Breast epithelium (tissue), 4 donors: ENCODE measurements around the gene CD302. TPM values are rescaled to one million over a fixed set of nuclear protein-coding genes. Genes with fewer than 3 reads are reported as not detected.

Experiments used
- DNase-seq, 2 donors: peaks; one replicate each; pipeline ENCODE4 v3.0.0-alpha.2; 2019; ENCODE audit warnings: low spot score in 2 of 2
- H3K27ac ChIP-seq, 2 donors: fragments of 200-600 bp; sonication (generic) in 1 of 2; one replicate each; pipeline ENCODE4 v1.5.1; 2016 to 2019; ENCODE audit warnings: mild to moderate bottlenecking in 1 of 2
- H3K27me3 ChIP-seq, 2 donors: fragments of 200-600 bp; sonication (generic) in 1 of 2; one replicate each; pipeline versions ENCODE4 v1.5.1 to v1.6.0; 2017 to 2019; ENCODE audit warnings: control low read depth in 1 of 2, mild to moderate bottlenecking in 1 of 2
- H3K36me3 ChIP-seq: fragments of 200-600 bp; one replicate; pipeline ENCODE4 v1.5.1; 2019
- H3K4me1 ChIP-seq, 2 donors: fragments of 200-600 bp; sonication (generic); one replicate each; pipeline ENCODE4 v1.5.1; 2016 to 2019; ENCODE audit warnings: control low read depth in 1 of 2
- H3K4me3 ChIP-seq, 3 donors: fragments of 200-600 bp; sonication (generic); 1 replicate in 2 of 3; 2 replicates in 1 of 3; pipeline ENCODE4 v1.5.1; 2016 to 2019; ENCODE audit warnings: mild to moderate bottlenecking in 3 of 3, moderate library complexity in 2 of 3
- H3K9me3 ChIP-seq, 2 donors: fragments of 200-600 bp; sonication (generic) in 1 of 2; one replicate each; pipeline ENCODE4 v1.5.1; 2016 to 2019; ENCODE audit warnings: control low read depth in 1 of 2
- POLR2A ChIP-seq: fragments of 450-650 bp; IDR thresholded peaks from one replicate; pipeline ENCODE4 v1.6.1; 2016; ENCODE audit warnings: antibody characterized with exemption, mild to moderate bottlenecking, moderate library complexity
- POLR2AphosphoS5 ChIP-seq, 3 donors: sonication (generic); formaldehyde crosslinking; IDR thresholded peaks; one replicate each; pipeline ENCODE4 v1.6.1; 2017; ENCODE audit warnings: antibody characterized with exemption in 3 of 3
- intact Hi-C: fragments of 100-400 bp; cut with DNase I; formaldehyde crosslinking; loops from one replicate; pipeline ENCODE4 v1.15.1; 2023; ENCODE audit warnings: low total_unique reads
- total RNA-seq, 3 donors: library from RNA; depleted of rRNA; stranded (reverse); fragments of >200 nt; gene quantifications; one replicate each; pipeline ENCODE4 v1.1.0, GENCODE V29; 2016
- TF ChIP-seq, protein P1 (sequence below), 3 donors: fragments of 450-650 bp; IDR thresholded peaks; one replicate each; pipeline ENCODE4 v1.5.1; 2016 to 2017; ENCODE audit warnings: antibody characterized with exemption in 3 of 3, mild to moderate bottlenecking in 3 of 3, moderate library complexity in 3 of 3

The CD302 gene
- total RNA-seq, 3 donors from 2014 or later, result 61.0 to 141 (median 105) TPM

GRCh38 chr2:159720676-159721075 is 77.3 kb downstream of the CD302 start:
- intact Hi-C loops, result no loop called here
- TF ChIP-seq POLR2A (no peak), POLR2AphosphoS5 (IDR thresholded peaks at IDR 0.05) (no peak)
- TF ChIP-seq, protein P1, sequence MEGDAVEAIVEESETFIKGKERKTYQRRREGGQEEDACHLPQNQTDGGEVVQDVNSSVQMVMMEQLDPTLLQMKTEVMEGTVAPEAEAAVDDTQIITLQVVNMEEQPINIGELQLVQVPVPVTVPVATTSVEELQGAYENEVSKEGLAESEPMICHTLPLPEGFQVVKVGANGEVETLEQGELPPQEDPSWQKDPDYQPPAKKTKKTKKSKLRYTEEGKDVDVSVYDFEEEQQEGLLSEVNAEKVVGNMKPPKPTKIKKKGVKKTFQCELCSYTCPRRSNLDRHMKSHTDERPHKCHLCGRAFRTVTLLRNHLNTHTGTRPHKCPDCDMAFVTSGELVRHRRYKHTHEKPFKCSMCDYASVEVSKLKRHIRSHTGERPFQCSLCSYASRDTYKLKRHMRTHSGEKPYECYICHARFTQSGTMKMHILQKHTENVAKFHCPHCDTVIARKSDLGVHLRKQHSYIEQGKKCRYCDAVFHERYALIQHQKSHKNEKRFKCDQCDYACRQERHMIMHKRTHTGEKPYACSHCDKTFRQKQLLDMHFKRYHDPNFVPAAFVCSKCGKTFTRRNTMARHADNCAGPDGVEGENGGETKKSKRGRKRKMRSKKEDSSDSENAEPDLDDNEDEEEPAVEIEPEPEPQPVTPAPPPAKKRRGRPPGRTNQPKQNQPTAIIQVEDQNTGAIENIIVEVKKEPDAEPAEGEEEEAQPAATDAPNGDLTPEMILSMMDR (IDR thresholded peaks at IDR 0.05), result no peak
- no peaks in the 10 kb centered on the region for H3K27me3 ChIP-seq

More at GRCh38 chr2:159720676-159721075, 77.3 kb downstream of the CD302 start:
- Histone ChIP-seq H3K27ac (no peak overlapping the region), H3K9me3 (no peaks in the 10 kb centered on the region), H3K36me3 (peaks cover 1% of the 10 kb centered on the region), H3K4me1 (peaks cover 0 to 16% of the 10 kb centered on the region in 2 donors), H3K4me3 (no peak overlapping the region)
- no peak for DNase-seq

Other genes with a start within 250 kb of the CD302 start
- gene BAZ2B, start 181.7 kb downstream of the CD302 start, total RNA-seq, result 100 to 1,000 TPM in 2 of 3 donors, 10 to 100 TPM in 1; 86.1 to 250 (median 143) TPM
- gene MARCHF7, start 85.7 kb downstream of the CD302 start, total RNA-seq, result 100 to 1,000 TPM in 2 of 3 donors, 10 to 100 TPM in 1; 85.9 to 154 (median 128) TPM
- gene LY75, start 106.5 kb upstream of the CD302 start, total RNA-seq, result 10 to 100 TPM in 1 of 3 donors, 1 to 10 TPM in 2; 4.3 to 41.4 (median 9.5) TPM